ENCODE data around the gene CDK2AP2.
A peak's percentile ranks its signal among the peaks of the same experiment; 100 is the strongest.

The CDK2AP2 gene

GRCh38 chr11:67464411-67465188 is 43.4 kb downstream of the CDK2AP2 start:
- DNase-seq, result peak; percentile 84

- DNase-seq, result peak; percentile 88
Observed at GRCh38 chr11:67463680-67464410, 44.1 kb downstream of the CDK2AP2 start.

- DNase-seq, result no peak
Observed at GRCh38 chr11:67463186-67463585, 44.8 kb downstream of the CDK2AP2 start.

GRCh38 chr11:67458266-67458665 is 49.7 kb downstream of the CDK2AP2 start:
- no peak for DNase-seq

- DNase-seq, result no peak
Observed at GRCh38 chr11:67457453-67457852, 50.5 kb downstream of the CDK2AP2 start.

All from inflammatory macrophage treated with lipopolysaccharide for 4 hours (primary cell).